GM12801 (cell line): ENCODE results near the gene POT1.

Experiments
- TF ChIP-seq, protein P1 (sequence below): IDR thresholded peaks from one replicate; pipeline ENCODE4 v1.5.1; 2011; ENCODE audit warnings: control low read depth; ENCODE audit not compliant: insufficient read length; ENCODE audit errors: extremely low read depth

Gene POT1

DNA sequence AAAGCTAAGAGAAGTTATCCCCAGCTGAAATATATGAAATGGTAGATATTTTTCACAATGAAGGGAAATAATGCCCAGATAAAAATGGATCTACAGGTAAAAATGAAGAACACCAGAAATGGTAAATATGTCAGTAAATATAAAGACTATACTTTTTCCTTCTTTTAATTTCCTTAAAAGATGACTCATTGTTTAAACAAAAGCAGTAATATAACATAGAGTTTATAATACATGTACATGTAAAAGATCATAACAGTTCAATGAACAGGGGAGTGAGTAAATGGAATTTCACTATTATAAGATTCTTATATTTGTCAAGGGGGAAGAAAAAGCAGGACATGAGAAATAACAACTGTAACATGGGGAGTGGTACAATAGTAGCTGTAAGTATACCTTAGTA, 7.4 kb downstream of the POT1 start:
- TF ChIP-seq, protein P1, sequence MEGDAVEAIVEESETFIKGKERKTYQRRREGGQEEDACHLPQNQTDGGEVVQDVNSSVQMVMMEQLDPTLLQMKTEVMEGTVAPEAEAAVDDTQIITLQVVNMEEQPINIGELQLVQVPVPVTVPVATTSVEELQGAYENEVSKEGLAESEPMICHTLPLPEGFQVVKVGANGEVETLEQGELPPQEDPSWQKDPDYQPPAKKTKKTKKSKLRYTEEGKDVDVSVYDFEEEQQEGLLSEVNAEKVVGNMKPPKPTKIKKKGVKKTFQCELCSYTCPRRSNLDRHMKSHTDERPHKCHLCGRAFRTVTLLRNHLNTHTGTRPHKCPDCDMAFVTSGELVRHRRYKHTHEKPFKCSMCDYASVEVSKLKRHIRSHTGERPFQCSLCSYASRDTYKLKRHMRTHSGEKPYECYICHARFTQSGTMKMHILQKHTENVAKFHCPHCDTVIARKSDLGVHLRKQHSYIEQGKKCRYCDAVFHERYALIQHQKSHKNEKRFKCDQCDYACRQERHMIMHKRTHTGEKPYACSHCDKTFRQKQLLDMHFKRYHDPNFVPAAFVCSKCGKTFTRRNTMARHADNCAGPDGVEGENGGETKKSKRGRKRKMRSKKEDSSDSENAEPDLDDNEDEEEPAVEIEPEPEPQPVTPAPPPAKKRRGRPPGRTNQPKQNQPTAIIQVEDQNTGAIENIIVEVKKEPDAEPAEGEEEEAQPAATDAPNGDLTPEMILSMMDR: no peak

DNA sequence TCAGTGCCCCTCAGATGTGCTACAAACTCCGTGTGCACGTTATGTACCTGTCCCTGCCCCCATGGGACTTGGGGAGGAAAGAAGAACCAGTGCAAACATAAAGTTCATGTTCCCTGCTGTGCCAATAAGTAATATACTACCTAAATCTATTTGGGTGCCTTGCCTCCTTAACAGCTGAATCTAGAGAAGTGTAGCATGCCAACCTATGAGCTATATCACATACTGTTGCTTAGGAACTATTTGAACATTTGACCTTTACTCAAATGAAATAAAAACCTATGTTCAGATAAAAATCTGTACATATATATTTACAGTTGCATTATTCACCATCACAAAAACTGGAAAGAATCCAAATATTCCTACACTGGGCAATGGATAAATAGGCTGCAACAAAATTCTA, 9.8 kb downstream of the POT1 start:
- TF ChIP-seq, protein P1: no peak

DNA sequence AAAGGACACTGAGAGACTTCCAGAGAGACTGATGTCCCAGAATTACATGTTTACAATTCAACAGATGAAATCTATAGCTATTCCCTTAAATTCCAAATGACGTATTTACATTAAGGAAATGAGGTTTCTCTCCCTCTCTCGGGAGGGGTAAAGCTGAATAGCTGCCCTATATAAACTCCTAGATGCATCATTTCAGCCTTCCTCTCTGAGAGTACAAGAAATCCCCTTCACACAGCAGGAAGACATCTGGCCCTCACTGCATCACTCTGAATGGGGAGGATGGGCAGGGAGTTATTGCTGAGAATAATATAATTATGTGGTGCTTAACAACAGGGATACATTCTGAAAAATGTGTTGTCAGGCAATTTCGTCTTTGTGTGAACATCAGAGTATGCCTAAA, 11.0 kb downstream of the POT1 start:
- TF ChIP-seq, protein P1: no peak

DNA sequence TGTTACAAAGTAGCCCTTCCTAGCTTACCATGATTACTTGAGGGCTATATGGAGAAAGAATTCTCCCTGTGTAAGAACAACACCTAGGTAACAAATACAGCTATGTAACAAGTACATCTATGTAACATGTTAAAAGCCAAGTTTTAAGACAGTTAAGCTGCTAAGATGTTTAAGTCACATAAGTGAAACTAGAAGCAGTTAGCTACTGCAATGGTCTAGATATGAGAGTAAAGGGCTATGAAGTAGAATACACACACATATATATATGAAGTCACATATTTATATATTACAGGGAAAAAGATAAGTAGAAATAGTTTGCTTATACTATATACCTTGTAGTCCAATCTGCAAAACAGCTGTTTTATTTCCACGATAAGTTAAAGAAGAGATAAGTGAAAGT, 14.4 kb downstream of the POT1 start:
- TF ChIP-seq, protein P1: no peak

GRCh38 chr7:124914298-124914697, 15.3 kb downstream of the POT1 start:
- TF ChIP-seq, protein P1: no peak

- TF ChIP-seq, protein P1: no peak
These were observed 16.7 kb downstream of the POT1 start for GRCh38 chr7:124912972-124913371.

GRCh38 chr7:124909808-124910207, 19.8 kb downstream of the POT1 start:
- TF ChIP-seq, protein P1: no peak

DNA sequence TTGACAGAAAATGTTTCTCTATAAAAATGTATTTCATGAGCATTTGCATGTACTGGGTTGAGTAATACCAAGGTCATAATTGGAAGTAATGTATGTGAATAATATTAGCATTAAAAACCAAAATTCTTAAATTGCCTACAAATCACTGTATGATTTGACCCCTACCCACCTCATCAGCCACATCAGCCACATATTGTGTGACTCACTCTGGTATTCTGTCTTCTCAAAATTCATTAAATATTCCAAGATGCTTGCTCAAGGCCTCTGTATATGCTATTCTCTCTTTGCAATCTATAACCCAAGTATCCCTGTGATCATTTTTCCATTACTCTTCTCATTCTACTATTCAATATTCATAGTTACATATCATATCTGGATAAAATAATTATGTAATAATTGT, 21.4 kb downstream of the POT1 start:
- TF ChIP-seq, protein P1: no peak
